BE2C (cell line): ENCODE results near the gene DR1.

ENCODE experiments used
- DNase-seq: peaks from one replicate; pipeline ENCODE4 v3.0.0-alpha.2; 2020
- H3K27me3 ChIP-seq: fragments of 250-450 bp; sonication (Bioruptor Pico); 2 replicates; pipeline ENCODE4 v1.5.1; 2020; ENCODE audit warnings: mild to moderate bottlenecking
- H3K36me3 ChIP-seq: fragments of 250-450 bp; sonication (Bioruptor Pico); 2 replicates; pipeline ENCODE4 v1.5.1; 2020; ENCODE audit warnings: mild to moderate bottlenecking
- H3K4me1 ChIP-seq: fragments of 250-450 bp; sonication (Bioruptor Pico); 2 replicates; pipeline ENCODE4 v1.5.1; 2020
- H3K4me3 ChIP-seq: 2 replicates; pipeline ENCODE4 v1.5.1; 2011; ENCODE audit warnings: low read depth, low read length
- H3K9me3 ChIP-seq: fragments of 250-450 bp; sonication (Bioruptor Pico); 2 replicates; pipeline ENCODE4 v1.5.1; 2020
- TF ChIP-seq, protein P1 (sequence below): IDR thresholded peaks from 2 replicates; pipeline ENCODE4 v1.5.1; 2012; ENCODE audit warnings: mild to moderate bottlenecking, low read depth, low read length

The DR1 gene

DNA sequence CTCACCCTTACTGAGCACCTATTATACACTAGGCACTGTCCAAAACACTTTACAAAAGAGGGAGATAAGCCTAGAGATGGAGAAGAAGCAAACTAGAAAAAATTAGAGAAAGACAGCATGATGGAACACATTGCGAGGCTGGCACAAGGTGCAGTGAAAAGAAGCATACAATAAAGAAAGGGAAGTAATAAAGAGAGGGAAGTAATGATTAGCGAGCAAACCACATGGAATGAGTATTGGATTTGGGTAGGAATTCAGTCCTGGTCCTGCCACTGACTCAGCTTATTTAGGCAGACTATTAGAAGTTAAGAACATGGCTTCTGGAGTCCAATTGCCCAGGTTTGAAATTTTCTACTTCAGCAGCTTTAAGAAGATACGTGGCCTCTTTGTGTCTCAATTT lies 69.6 kb downstream of the DR1 start:
- Histone ChIP-seq H3K36me3 (no peaks in the 10 kb centered on the region), H3K9me3 (no peaks in the 10 kb centered on the region), H3K27me3 (no peaks in the 10 kb centered on the region), H3K4me3 (no peak overlapping the region), H3K4me1 (no peaks in the 10 kb centered on the region)
- DNase-seq: no peak
- TF ChIP-seq, protein P1, sequence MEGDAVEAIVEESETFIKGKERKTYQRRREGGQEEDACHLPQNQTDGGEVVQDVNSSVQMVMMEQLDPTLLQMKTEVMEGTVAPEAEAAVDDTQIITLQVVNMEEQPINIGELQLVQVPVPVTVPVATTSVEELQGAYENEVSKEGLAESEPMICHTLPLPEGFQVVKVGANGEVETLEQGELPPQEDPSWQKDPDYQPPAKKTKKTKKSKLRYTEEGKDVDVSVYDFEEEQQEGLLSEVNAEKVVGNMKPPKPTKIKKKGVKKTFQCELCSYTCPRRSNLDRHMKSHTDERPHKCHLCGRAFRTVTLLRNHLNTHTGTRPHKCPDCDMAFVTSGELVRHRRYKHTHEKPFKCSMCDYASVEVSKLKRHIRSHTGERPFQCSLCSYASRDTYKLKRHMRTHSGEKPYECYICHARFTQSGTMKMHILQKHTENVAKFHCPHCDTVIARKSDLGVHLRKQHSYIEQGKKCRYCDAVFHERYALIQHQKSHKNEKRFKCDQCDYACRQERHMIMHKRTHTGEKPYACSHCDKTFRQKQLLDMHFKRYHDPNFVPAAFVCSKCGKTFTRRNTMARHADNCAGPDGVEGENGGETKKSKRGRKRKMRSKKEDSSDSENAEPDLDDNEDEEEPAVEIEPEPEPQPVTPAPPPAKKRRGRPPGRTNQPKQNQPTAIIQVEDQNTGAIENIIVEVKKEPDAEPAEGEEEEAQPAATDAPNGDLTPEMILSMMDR: no peak

DNA sequence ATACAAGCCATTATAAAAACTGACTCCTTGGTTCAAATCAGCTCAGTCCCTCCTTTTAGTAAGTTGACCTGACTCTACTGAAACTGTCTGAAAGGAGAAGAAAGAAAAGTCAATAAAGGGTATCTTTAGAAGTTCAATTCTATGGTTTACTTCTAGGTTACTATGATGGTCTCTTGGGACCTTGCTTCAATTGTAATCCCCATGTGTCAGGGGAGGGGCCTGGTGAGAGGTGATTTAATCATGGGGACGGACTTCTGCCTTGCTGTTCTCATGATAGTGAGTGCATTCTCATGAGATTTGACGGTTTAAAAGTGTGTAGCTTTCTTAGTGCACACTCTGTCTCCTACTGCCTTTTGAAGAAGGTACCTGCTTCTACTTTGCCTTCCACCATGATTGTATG lies 70.5 kb downstream of the DR1 start:
- Histone ChIP-seq H3K4me3 (no peak overlapping the region), H3K36me3 (no peaks in the 10 kb centered on the region), H3K4me1 (no peaks in the 10 kb centered on the region), H3K27me3 (no peaks in the 10 kb centered on the region), H3K9me3 (no peaks in the 10 kb centered on the region)
- no peak for DNase-seq
- TF ChIP-seq, protein P1: no peak
